Measurements from ENCODE around the gene NECTIN3. TPM values are rescaled to one million over a fixed set of nuclear protein-coding genes. Genes with fewer than 3 reads are reported as not detected.

Gene NECTIN3
- total RNA-seq, 1 experiment from 2014 or later: 53.7 TPM

- Histone ChIP-seq H2AFZ (ENCODE audit: low read length) (no peak overlapping the region), H3T11ph (ENCODE audit: low read length) (no peak overlapping the region), H3K56ac (ENCODE audit: insufficient read length, low read depth, low read length) (no peak overlapping the region), H3K18ac (ENCODE audit: insufficient read length, low read depth, low read length) (no peak overlapping the region), H2BK15ac (ENCODE audit: low read depth, low read length) (no peak overlapping the region), H3K4me2 (ENCODE audit: insufficient read depth, insufficient read length, low read length) (no peak overlapping the region), H4K8ac (replicated peaks; ENCODE audit: insufficient read length, low read depth, low read length) (no peak overlapping the region), H3K23ac (ENCODE audit: insufficient read length, low read depth, low read length) (no peak overlapping the region), H4K91ac (ENCODE audit: insufficient read length, low read depth, low read length) (no peak overlapping the region), H3K4ac (ENCODE audit: low read depth, low read length) (no peak overlapping the region), H3K14ac (ENCODE audit: insufficient read depth, low read length) (no peak overlapping the region), H3K23me2 (ENCODE audit: insufficient read length, low read depth, low read length, poor library complexity, severe bottlenecking) (no peaks in the 10 kb centered on the region), H2BK12ac (ENCODE audit: insufficient read length, low read depth, low read length) (no peak overlapping the region), H3K27ac (ENCODE audit: insufficient read length, low read depth, low read length) (no peak overlapping the region), H2BK5ac (ENCODE audit: insufficient read length, low read length) (no peak overlapping the region), H3K9ac (ENCODE audit: extremely low read depth, insufficient read length, low read length) (no peak overlapping the region), H3K79me1 (ENCODE audit: insufficient read depth, low read depth, low read length, poor library complexity, severe bottlenecking) (no peaks in the 10 kb centered on the region), H3K79me2 (ENCODE audit: insufficient read depth, low read length) (no peaks in the 10 kb centered on the region), H3K4me1 (ENCODE audit: insufficient read depth, low read length) (peaks cover 5% of the 10 kb centered on the region; the same call in 1 of the 2 replicates), H4K5ac (ENCODE audit: insufficient read length, low read depth, low read length) (no peak overlapping the region), H2AK5ac (ENCODE audit: insufficient read length, low read length) (no peak overlapping the region), H2BK20ac (ENCODE audit: low read depth, low read length, poor library complexity, severe bottlenecking) (no peak overlapping the region), H3K9me3 (ENCODE audit: control insufficient read depth, low read depth, low read length) (no peaks in the 10 kb centered on the region), H3K27me3 (ENCODE audit: insufficient read depth, low read length) (no peaks in the 10 kb centered on the region), H4K20me1 (ENCODE audit: control insufficient read depth, insufficient read depth, insufficient read length) (no peaks in the 10 kb centered on the region), H2BK120ac (ENCODE audit: low read depth, low read length, poor library complexity, severe bottlenecking) (no peak overlapping the region)
- Mint-ChIP-seq H3K4me1 (peaks cover 2 to 4% of the 10 kb centered on the region in 2 experiments; a peak in 3 of 4 replicates), H3K27ac (no peak overlapping the region), H3K27me3 (ENCODE audit: low read depth) (peaks cover 4% of the 10 kb centered on the region; the same call in 1 of the 2 replicates), H3K4me3 (no peak overlapping the region), H3K9me3 (no peaks in the 10 kb centered on the region), H3K36me3 (ENCODE audit: insufficient read depth in 1 of 3, low read depth in 3 of 3) (peaks cover 0 to 1% (median 0%) of the 10 kb centered on the region in 3 experiments; a peak in 2 of 7 replicates)
- no CpG with 5 or more reads among the region's 1 CpG for WGBS (ENCODE audit: extremely low coverage, insufficient read length, low lambda C conversion rate)
- TF ChIP-seq, protein P1, sequence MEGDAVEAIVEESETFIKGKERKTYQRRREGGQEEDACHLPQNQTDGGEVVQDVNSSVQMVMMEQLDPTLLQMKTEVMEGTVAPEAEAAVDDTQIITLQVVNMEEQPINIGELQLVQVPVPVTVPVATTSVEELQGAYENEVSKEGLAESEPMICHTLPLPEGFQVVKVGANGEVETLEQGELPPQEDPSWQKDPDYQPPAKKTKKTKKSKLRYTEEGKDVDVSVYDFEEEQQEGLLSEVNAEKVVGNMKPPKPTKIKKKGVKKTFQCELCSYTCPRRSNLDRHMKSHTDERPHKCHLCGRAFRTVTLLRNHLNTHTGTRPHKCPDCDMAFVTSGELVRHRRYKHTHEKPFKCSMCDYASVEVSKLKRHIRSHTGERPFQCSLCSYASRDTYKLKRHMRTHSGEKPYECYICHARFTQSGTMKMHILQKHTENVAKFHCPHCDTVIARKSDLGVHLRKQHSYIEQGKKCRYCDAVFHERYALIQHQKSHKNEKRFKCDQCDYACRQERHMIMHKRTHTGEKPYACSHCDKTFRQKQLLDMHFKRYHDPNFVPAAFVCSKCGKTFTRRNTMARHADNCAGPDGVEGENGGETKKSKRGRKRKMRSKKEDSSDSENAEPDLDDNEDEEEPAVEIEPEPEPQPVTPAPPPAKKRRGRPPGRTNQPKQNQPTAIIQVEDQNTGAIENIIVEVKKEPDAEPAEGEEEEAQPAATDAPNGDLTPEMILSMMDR (conservative IDR thresholded peaks at IDR 0.05): no peak; the same call in 2 of the 3 replicates
- no peak for DNase-seq
Measured at GRCh38 chr3:111210003-111210711, 138.5 kb downstream of the NECTIN3 start.
